Colonic mucosa (tissue), 4 donors: ENCODE data around the gene ARID5A. TPM values are rescaled to one million over a fixed set of nuclear protein-coding genes. Genes with fewer than 3 reads are reported as not detected.

Source experiments
- DNase-seq: peaks from one replicate; pipeline ENCODE4 v3.0.0-alpha.2; 2020
- H3K27ac ChIP-seq: fragments of 200-600 bp; one replicate; pipeline ENCODE4 v1.8.0; 2021
- H3K27me3 ChIP-seq: fragments of 200-600 bp; one replicate; pipeline ENCODE4 v1.8.0; 2021
- H3K36me3 ChIP-seq: fragments of 200-600 bp; one replicate; pipeline ENCODE4 v1.8.0; 2021
- H3K4me1 ChIP-seq: fragments of 200-600 bp; one replicate; pipeline ENCODE4 v1.8.0; 2021; ENCODE audit warnings: mild to moderate bottlenecking
- H3K4me3 ChIP-seq: fragments of 200-600 bp; one replicate; pipeline ENCODE4 v1.8.0; 2021
- H3K9ac ChIP-seq, 2 donors: one replicate each; pipeline ENCODE4 v1.7.0; 2013; ENCODE audit warnings: control low read depth in 2 of 2, low read depth in 2 of 2, low read length in 2 of 2
- H3K9me3 ChIP-seq: fragments of 200-600 bp; one replicate; pipeline ENCODE4 v1.8.0; 2021
- intact Hi-C: fragments of 100-400 bp; cut with DNase I; formaldehyde crosslinking; loops from one replicate; pipeline ENCODE4 v1.14.1; 2022
- total RNA-seq, 2 donors: library from RNA; stranded (reverse); fragmentation: NEBNext Ultra II Directional in 1 of 2; extraction: Animal tissue kit (Norgen Biotek cat#: 25700) in 1 of 2; gene quantifications; one replicate each; pipeline ENCODE4 v1.2.1, GENCODE V29; 2021
- TF ChIP-seq, protein P1 (sequence below): fragments of 200-600 bp; IDR thresholded peaks from one replicate; pipeline ENCODE4 v1.8.0; 2022; ENCODE audit warnings: antibody characterized with exemption, mild to moderate bottlenecking
- donor health status: healthy.
- donor health status: DM: no; HTN: no; CAD: no.
- donor health status: DM: no; HTN: no; CAD: no.

Gene ARID5A
- total RNA-seq, 2 donors from 2014 or later: 6.9 to 16.4 TPM

DNA sequence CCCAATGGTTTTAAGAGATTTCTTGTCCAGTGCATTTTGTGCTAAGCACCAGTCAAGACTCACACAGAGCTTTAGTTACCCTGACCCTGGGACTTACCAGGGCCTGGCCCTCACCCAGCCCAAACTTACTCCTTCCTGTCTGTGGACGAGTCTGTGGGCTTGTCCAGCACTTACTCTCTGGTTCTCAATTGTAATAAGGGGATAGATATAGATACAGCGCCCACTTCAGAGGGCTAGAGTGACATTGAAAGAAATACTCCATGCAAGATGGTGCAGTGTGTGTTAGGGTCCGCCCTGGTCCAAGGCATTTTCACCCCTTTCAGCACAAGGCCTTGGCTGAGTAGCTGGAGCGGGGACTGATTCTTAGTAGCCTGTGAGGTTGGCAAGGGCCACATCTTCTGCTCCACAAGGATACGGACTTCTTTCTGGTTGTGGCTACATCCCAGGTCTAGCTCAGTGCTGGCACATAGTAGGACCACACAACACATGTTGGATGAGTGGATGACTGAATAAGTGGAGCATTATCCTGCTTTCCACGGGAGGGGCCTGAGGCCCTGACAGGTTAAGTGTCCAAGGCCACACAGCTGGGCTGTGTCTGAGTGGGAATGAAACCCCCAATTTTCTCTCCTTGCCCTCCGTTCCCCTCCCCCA, 3.8 kb upstream of the ARID5A start:
- no peak for DNase-seq
- Histone ChIP-seq H3K27me3 (no peaks in the 10 kb centered on the region), H3K36me3 (no peaks in the 10 kb centered on the region), H3K27ac (peak overlapping the region; percentile 72), H3K4me3 (no peak overlapping the region), H3K9me3 (no peaks in the 10 kb centered on the region), H3K9ac (peak overlapping the region in 1 of 2 donors; percentile 15), H3K4me1 (peaks cover 15% of the 10 kb centered on the region)
- intact Hi-C loops: no loop called here
- TF ChIP-seq, protein P1, sequence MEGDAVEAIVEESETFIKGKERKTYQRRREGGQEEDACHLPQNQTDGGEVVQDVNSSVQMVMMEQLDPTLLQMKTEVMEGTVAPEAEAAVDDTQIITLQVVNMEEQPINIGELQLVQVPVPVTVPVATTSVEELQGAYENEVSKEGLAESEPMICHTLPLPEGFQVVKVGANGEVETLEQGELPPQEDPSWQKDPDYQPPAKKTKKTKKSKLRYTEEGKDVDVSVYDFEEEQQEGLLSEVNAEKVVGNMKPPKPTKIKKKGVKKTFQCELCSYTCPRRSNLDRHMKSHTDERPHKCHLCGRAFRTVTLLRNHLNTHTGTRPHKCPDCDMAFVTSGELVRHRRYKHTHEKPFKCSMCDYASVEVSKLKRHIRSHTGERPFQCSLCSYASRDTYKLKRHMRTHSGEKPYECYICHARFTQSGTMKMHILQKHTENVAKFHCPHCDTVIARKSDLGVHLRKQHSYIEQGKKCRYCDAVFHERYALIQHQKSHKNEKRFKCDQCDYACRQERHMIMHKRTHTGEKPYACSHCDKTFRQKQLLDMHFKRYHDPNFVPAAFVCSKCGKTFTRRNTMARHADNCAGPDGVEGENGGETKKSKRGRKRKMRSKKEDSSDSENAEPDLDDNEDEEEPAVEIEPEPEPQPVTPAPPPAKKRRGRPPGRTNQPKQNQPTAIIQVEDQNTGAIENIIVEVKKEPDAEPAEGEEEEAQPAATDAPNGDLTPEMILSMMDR: no peak

DNA sequence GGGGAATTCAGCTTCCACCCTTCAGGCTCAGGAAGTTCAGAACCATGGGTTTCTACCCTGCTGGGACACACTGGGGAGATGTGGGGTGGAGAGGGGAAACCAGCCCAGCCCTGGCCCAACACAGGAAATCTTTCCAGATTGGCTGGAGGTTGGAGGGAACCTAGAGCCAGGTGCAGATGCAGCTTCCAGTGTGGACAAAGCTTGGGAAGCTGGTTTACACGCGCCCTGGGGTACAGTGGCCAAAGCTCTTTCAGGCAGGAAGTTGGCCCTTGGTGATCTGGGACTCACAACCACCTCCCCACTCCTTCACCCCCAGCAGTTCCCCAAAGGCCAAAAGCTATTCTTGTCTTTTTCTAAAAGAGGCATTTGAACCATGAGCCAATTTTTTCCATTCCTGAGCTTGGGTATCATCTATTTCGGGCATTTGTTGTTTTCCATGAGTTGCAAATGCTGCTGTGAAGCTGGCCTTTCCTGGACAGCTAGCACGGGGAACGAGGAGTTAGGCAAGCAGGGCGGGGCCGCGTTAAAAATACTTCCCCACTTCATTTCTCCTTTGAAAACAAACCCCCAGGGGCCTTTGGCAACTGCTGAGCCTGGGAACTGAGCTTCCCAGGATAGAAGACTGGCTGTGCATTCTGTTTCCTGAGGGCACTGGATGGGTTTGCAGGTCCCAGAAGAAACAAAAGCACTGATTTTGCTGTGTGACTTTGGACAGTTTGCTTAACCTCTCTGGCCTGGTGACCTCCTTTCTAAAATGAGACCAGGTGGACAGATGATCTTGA, 3.1 kb upstream of the ARID5A start:
- intact Hi-C loops: no loop called here
- TF ChIP-seq, protein P1: no peak
- peak overlapping the region; percentile 72 for H3K27ac ChIP-seq
- H3K36me3 ChIP-seq: no peaks in the 10 kb centered on the region
- H3K9me3 ChIP-seq: no peaks in the 10 kb centered on the region
- H3K4me1 ChIP-seq: peaks cover 18% of the 10 kb centered on the region
- no peaks in the 10 kb centered on the region for H3K27me3 ChIP-seq
- peak overlapping the region in 1 of 2 donors; percentile 15 for H3K9ac ChIP-seq
- no peak overlapping the region for H3K4me3 ChIP-seq
- peak; percentile 71 for DNase-seq

DNA sequence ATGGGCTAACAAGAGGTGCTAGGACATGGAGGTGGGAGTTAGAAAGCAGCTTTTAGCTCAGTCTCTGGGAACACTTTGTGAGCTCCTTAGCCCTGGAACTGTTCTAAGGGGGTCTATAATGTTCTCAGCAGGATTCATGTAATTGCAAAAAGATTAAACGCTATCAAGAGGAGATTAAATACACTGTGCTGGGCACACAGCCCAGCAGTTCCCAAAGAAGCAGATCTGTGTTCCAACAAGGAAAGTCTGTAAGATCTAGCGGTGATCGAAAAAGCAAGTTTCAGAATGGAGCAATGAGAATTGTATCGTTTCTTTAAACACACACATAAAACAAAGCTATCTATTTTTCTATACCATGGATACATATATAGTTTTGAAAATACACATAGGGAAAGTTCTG, 2.4 kb upstream of the ARID5A start:
- Histone ChIP-seq H3K27me3 (no peaks in the 10 kb centered on the region), H3K36me3 (no peaks in the 10 kb centered on the region), H3K4me1 (peaks cover 18% of the 10 kb centered on the region), H3K4me3 (no peak overlapping the region), H3K27ac (peak overlapping the region; percentile 72), H3K9me3 (no peaks in the 10 kb centered on the region), H3K9ac (peak overlapping the region in 1 of 2 donors; percentile 15)
- intact Hi-C loops: no loop called here
- no peak for DNase-seq
- TF ChIP-seq, protein P1: no peak

DNA sequence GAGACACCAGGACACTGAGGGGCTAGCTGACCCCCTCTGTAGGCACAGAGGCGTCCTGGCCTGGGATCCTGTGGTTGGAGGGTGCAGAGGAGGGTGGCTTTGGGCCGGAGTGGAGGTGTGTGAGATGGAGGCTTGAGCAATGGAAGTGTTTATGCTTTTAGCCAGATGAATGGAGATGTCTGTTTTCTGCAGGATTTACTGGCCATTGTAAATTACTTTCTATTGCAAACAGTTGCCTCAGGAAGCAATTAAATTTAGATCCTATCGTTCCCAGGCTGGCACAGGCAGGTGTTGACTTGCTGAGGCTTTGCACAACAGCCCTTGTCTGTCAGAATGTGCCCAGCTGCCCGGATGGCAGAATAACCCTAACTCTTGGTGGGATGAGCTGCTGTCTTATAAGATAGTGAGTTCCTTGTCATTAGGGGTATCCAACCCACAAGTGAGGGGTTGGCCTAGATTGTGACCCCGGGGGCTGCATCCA, 1.8 kb upstream of the ARID5A start:
- DNase-seq: no peak
- Histone ChIP-seq H3K4me3 (no peak overlapping the region), H3K9me3 (no peaks in the 10 kb centered on the region), H3K27ac (peak overlapping the region; percentile 72), H3K4me1 (peaks cover 19% of the 10 kb centered on the region), H3K36me3 (no peaks in the 10 kb centered on the region), H3K27me3 (no peaks in the 10 kb centered on the region), H3K9ac (peak overlapping the region in 1 of 2 donors; percentile 46)
- TF ChIP-seq, protein P1: no peak
- intact Hi-C loops: no loop called here

DNA sequence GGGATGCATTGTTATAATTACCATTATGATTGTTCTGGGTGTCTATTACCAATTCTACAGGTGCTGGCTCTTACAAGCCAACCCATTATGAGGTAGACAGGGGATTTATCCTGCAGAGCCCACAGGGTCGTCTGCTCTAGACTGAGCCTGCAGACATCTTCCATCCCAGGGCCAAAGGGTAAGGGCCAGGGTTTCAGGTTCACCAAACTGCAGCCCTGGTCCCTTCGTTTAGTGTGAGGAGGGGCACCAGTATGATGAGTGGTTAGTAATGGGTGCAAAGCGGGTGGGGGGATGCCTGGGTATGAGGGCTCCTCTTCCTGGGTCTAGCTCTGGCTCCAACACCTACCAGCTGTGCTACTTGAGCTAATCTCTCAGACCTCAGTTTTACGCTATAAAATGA, 1.2 kb upstream of the ARID5A start:
- Histone ChIP-seq H3K9me3 (no peaks in the 10 kb centered on the region), H3K4me1 (peaks cover 21% of the 10 kb centered on the region), H3K27me3 (no peaks in the 10 kb centered on the region), H3K27ac (no peak overlapping the region), H3K36me3 (no peaks in the 10 kb centered on the region), H3K4me3 (no peak overlapping the region), H3K9ac (peak overlapping the region in 1 of 2 donors; percentile 46)
- TF ChIP-seq, protein P1: no peak
- intact Hi-C loops: no loop called here
- no peak for DNase-seq
